GM12874 (cell line): ENCODE measurements around the gene LAG3.

Experiments
- CTCF ChIP-seq: IDR thresholded peaks from 2 replicates; pipeline ENCODE4 v1.5.1; 2011; ENCODE audit warnings: low read depth, mild to moderate bottlenecking, control low read depth, low read length, moderate library complexity; ENCODE audit not compliant: insufficient read depth

Gene LAG3

GRCh38 chr12:6758506-6759095 lies 13.7 kb upstream of the LAG3 start:
- no peak for TF ChIP-seq CTCF

GRCh38 chr12:6759741-6760140 lies 12.6 kb upstream of the LAG3 start:
- TF ChIP-seq CTCF = no peak

- TF ChIP-seq CTCF = no peak
Observed at GRCh38 chr12:6763380-6763779, 8.9 kb upstream of the LAG3 start.

- no peak for TF ChIP-seq CTCF
Observed at GRCh38 chr12:6764011-6764828, 8.1 kb upstream of the LAG3 start.

GRCh38 chr12:6765048-6765633 lies 7.2 kb upstream of the LAG3 start:
- no peak for TF ChIP-seq CTCF

GRCh38 chr12:6765634-6766581 lies 6.4 kb upstream of the LAG3 start, which contains the start of gene PTMS:
TSS of gene PTMS (plus strand) at chr12:6766363. CDS start at chr12:6766706, 343 bp downstream.
- TF ChIP-seq CTCF = no peak
